Activated CD4-positive, CD25-positive, alpha-beta regulatory T cell (primary cell): ENCODE results near the gene JMJD7.

Experiments used
- DNase-seq, 4 experiments: peaks; one replicate each; lab custom pipeline; 2025; lab: John Stamatoyannopoulos, UW

The JMJD7 gene

GRCh38 chr15:41801185-41801584 lies 26.7 kb upstream of the JMJD7 start:
- no peak for DNase-seq

- DNase-seq: no peak
Measured at GRCh38 chr15:41801850-41802455, 25.9 kb upstream of the JMJD7 start.

GRCh38 chr15:41804361-41804760 lies 23.5 kb upstream of the JMJD7 start:
- DNase-seq: no peak

- DNase-seq: no peak
Measured at GRCh38 chr15:41804916-41805666, 22.8 kb upstream of the JMJD7 start.

GRCh38 chr15:41805711-41806110 lies 22.2 kb upstream of the JMJD7 start:
- DNase-seq: no peak

- no peak for DNase-seq
Measured at GRCh38 chr15:41806291-41807181, 21.4 kb upstream of the JMJD7 start.

GRCh38 chr15:41809121-41809520 lies 18.8 kb upstream of the JMJD7 start:
- DNase-seq: no peak

- DNase-seq: no peak
Measured at GRCh38 chr15:41809526-41810220, 18.2 kb upstream of the JMJD7 start.

- DNase-seq: no peak
Measured at GRCh38 chr15:41810651-41811431, 17.1 kb upstream of the JMJD7 start.

GRCh38 chr15:41811432-41812195 lies 16.3 kb upstream of the JMJD7 start:
- DNase-seq: peak; percentile 34 to 58 (median 48)

GRCh38 chr15:41812820-41813375 lies 15.0 kb upstream of the JMJD7 start:
- no peak for DNase-seq

GRCh38 chr15:41813426-41813825 lies 14.5 kb upstream of the JMJD7 start:
- no peak for DNase-seq

- no peak for DNase-seq
Measured at GRCh38 chr15:41814534-41814933, 13.4 kb upstream of the JMJD7 start.

- DNase-seq: no peak
Measured at GRCh38 chr15:41816788-41817187, 11.1 kb upstream of the JMJD7 start.

GRCh38 chr15:41817327-41817726 lies 10.6 kb upstream of the JMJD7 start:
- DNase-seq: no peak

- no peak for DNase-seq
Measured at GRCh38 chr15:41817781-41818180, 10.1 kb upstream of the JMJD7 start.

- no peak for DNase-seq
Measured at GRCh38 chr15:41819455-41820050, 8.3 kb upstream of the JMJD7 start.

- no peak for DNase-seq
Measured at GRCh38 chr15:41820791-41821423, 7.0 kb upstream of the JMJD7 start.

- DNase-seq: no peak
Measured at GRCh38 chr15:41821831-41822230, 6.1 kb upstream of the JMJD7 start.
